Nephron (organoid): Measurements from ENCODE around the gene FBN1.

Experiments
- H3K27ac Mint-ChIP-seq, 3 experiments: 2 replicates each; pipeline ENCODE4 v1.8.0; 2020; ENCODE audit warnings: mixed read lengths in 3 of 3, mild to moderate bottlenecking in 2 of 3, moderate library complexity in 1 of 3
- H3K27me3 Mint-ChIP-seq: 2 replicates; pipeline ENCODE4 v1.8.0; 2021; ENCODE audit warnings: low read depth, mild to moderate bottlenecking, moderate library complexity, mixed read lengths
- H3K36me3 Mint-ChIP-seq: 2 replicates; pipeline ENCODE4 v1.8.0; 2020; ENCODE audit warnings: low read depth, mixed read lengths
- H3K4me1 Mint-ChIP-seq: 2 replicates; pipeline ENCODE4 v1.8.0; 2020; ENCODE audit warnings: mixed read lengths
- H3K4me3 Mint-ChIP-seq, 3 experiments: 2 replicates each; pipeline ENCODE4 v1.8.0; 2020; ENCODE audit warnings: mild to moderate bottlenecking in 3 of 3, mixed read lengths in 3 of 3, moderate library complexity in 2 of 3
- H3K9me3 Mint-ChIP-seq: 2 replicates; pipeline ENCODE4 v1.8.0; 2020; ENCODE audit warnings: mixed read lengths
- CTCF ChIP-seq, 3 experiments: fragments of 200-600 bp; sonication (generic); IDR thresholded peaks; one replicate each; pipeline ENCODE4 v1.5.0; 2021; ENCODE audit warnings: antibody characterized with exemption in 3 of 3; ENCODE audit not compliant: unreplicated experiment in 3 of 3

FBN1 gene

DNA sequence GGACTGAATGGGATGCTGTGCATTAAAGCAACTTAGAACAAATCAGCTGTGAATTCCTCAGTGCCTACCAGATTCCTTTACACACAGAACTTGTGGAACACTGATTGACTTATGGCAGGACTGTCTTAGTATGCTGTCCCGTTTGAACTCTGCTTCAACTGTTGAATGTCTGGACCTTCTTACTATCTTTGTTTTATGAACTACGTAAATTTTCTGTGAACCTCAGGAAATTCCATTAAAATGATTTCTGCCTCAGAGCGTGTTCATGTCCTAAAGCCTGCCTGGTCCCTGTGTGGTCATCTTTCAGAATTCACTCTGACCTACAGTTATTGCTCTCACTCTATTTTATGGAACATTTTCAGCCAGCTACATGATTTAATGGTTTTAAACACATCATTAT lies 29.4 kb upstream of the FBN1 start:
- no peak for TF ChIP-seq CTCF (IDR thresholded peaks at IDR 0.05; ENCODE audit: unreplicated experiment in 3 of 3)

GRCh38 chr15:48672206-48672605 lies 26.7 kb upstream of the FBN1 start:
- TF ChIP-seq CTCF (IDR thresholded peaks at IDR 0.05; ENCODE audit: unreplicated experiment in 3 of 3): no peak
- H3K36me3 Mint-ChIP-seq: no peaks in the 10 kb centered on the region
- no peak overlapping the region for H3K4me3 Mint-ChIP-seq
- H3K4me1 Mint-ChIP-seq: peaks cover 26% of the 10 kb centered on the region
- peak overlapping the region in 1 of 3 experiments; percentile 55 for H3K27ac Mint-ChIP-seq
- no peaks in the 10 kb centered on the region for H3K9me3 Mint-ChIP-seq
- no peaks in the 10 kb centered on the region for H3K27me3 Mint-ChIP-seq

More for the DNA sequence above, 29.4 kb upstream of the FBN1 start:
- H3K4me3 Mint-ChIP-seq: no peak overlapping the region
- peak overlapping the region; percentile 21 to 72 (median 42) for H3K27ac Mint-ChIP-seq
- no peaks in the 10 kb centered on the region for H3K9me3 Mint-ChIP-seq
- peaks cover 26% of the 10 kb centered on the region for H3K4me1 Mint-ChIP-seq
- H3K27me3 Mint-ChIP-seq: no peaks in the 10 kb centered on the region
- no peaks in the 10 kb centered on the region for H3K36me3 Mint-ChIP-seq

GRCh38 chr15:48671103-48672022 lies 25.9 kb upstream of the FBN1 start:
- no peak for TF ChIP-seq CTCF (IDR thresholded peaks at IDR 0.05; ENCODE audit: unreplicated experiment in 3 of 3)

DNA sequence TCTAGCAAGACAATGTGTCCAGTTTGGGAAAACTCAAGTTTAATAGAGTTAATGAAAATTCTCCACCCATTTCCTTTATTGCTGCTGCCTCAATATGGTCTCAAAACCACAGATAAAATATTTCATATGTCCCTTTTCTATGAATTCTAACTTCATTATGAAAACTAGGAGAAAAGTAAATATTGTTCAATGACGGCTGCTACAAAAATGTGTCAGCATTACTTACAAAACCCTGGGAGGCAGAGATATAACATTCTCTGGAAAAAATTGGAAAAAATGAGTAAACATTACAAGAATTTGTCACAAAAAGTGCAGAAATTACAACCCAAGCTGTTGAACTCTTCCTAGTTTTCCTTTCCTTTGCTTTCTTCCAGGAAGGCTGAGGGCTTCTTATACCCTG lies 22.2 kb upstream of the FBN1 start:
- H3K36me3 Mint-ChIP-seq: no peaks in the 10 kb centered on the region
- no peaks in the 10 kb centered on the region for H3K27me3 Mint-ChIP-seq
- H3K27ac Mint-ChIP-seq: peak overlapping the region in 2 of 3 experiments; percentile 8 to 62
- no peak for TF ChIP-seq CTCF (IDR thresholded peaks at IDR 0.05; ENCODE audit: unreplicated experiment in 3 of 3)
- no peaks in the 10 kb centered on the region for H3K9me3 Mint-ChIP-seq
- no peak overlapping the region for H3K4me3 Mint-ChIP-seq
- no peaks in the 10 kb centered on the region for H3K4me1 Mint-ChIP-seq

More at GRCh38 chr15:48671103-48672022, 25.9 kb upstream of the FBN1 start:
- H3K4me3 Mint-ChIP-seq: no peak overlapping the region
- H3K4me1 Mint-ChIP-seq: peaks cover 18% of the 10 kb centered on the region
- peak overlapping the region in 2 of 3 experiments; percentile 21 to 55 for H3K27ac Mint-ChIP-seq
- no peaks in the 10 kb centered on the region for H3K9me3 Mint-ChIP-seq
- H3K27me3 Mint-ChIP-seq: no peaks in the 10 kb centered on the region
- no peaks in the 10 kb centered on the region for H3K36me3 Mint-ChIP-seq

GRCh38 chr15:48664436-48664835 lies 18.9 kb upstream of the FBN1 start:
- no peak overlapping the region for H3K27ac Mint-ChIP-seq
- no peaks in the 10 kb centered on the region for H3K27me3 Mint-ChIP-seq
- H3K4me1 Mint-ChIP-seq: no peaks in the 10 kb centered on the region
- no peaks in the 10 kb centered on the region for H3K36me3 Mint-ChIP-seq
- no peak overlapping the region for H3K4me3 Mint-ChIP-seq
- no peak for TF ChIP-seq CTCF (IDR thresholded peaks at IDR 0.05; ENCODE audit: unreplicated experiment in 3 of 3)
- H3K9me3 Mint-ChIP-seq: peaks cover 7% of the 10 kb centered on the region
